Measurements from ENCODE around the gene LUC7L3. TPM values are rescaled to one million over a fixed set of nuclear protein-coding genes. Genes with fewer than 3 reads are reported as not detected.

LUC7L3 gene
- total RNA-seq = 15.8 and 22.2 TPM in 2 replicates

GRCh38 chr17:50719144-50719923, at the start of gene LUC7L3:
LUC7L3 (plus strand) TSS chr17:50719603; CDS start chr17:50719733, 130 bp downstream.

GRCh38 chr17:50707289-50708049, 11.9 kb upstream of the LUC7L3 start, which contains the start of gene ANKRD40:
ANKRD40 (minus strand) TSS chr17:50707914; CDS start chr17:50707654, 260 bp downstream.

GRCh38 chr17:50767446-50767845, 48.0 kb downstream of the LUC7L3 start, which contains the start of gene ANKRD40CL:
ANKRD40CL (minus strand) TSS chr17:50767518; CDS start chr17:50766913, 605 bp downstream.

Small RNAs within 50 kb of the gene (small RNA-seq; reads per million reads assigned to genes)
- gene AC005921.1 (not detected), gene MIR8059 (not detected), gene RF00019 (not detected)

Other genes starting within 250 kb of the LUC7L3 start
- gene RSAD1, start 240.7 kb upstream of the LUC7L3 start, total RNA-seq = 22.4 and 25.3 TPM in 2 replicates
- 0.97 and 1.1 TPM in 2 replicates for gene MYCBPAP, start 211.2 kb upstream of the LUC7L3 start, total RNA-seq
- gene EPN3, start 186.9 kb upstream of the LUC7L3 start, total RNA-seq = not detected in 2 replicates
- gene SPATA20, start 172.4 kb upstream of the LUC7L3 start, total RNA-seq = 82.5 and 155 TPM in 2 replicates
- 0.97 and 2.9 TPM in 2 replicates for gene CACNA1G, start 158.9 kb upstream of the LUC7L3 start, total RNA-seq
- 20.9 and 24.8 TPM in 2 replicates for gene ABCC3, start 84.7 kb upstream of the LUC7L3 start, total RNA-seq
- 48.1 and 50.8 TPM in 2 replicates for gene ANKRD40, start 11.7 kb upstream of the LUC7L3 start, total RNA-seq
- gene ANKRD40CL, start 47.9 kb downstream of the LUC7L3 start, total RNA-seq = not detected in 2 replicates
- gene WFIKKN2, start 116.0 kb downstream of the LUC7L3 start, total RNA-seq = not detected in 2 replicates
- gene TOB1, start 146.8 kb downstream of the LUC7L3 start, total RNA-seq = 12.3 and 14.9 TPM in 2 replicates

Data from hair follicle dermal papilla cell (primary cell).